Measurements from ENCODE around the gene FHIT. TPM values are rescaled to one million over a fixed set of nuclear protein-coding genes. Genes with fewer than 3 reads are reported as not detected.

Gene FHIT
- total RNA-seq, 1 experiment from 2014 or later: 3.6 TPM

GRCh38 chr3:60979461-60980341 lies 271.6 kb downstream of the FHIT start:
- TF ChIP-seq EZH2 (IDR thresholded peaks at IDR 0.05; ENCODE audit: low read length, unreplicated experiment) (no peak), EZH2phosphoT487 (IDR thresholded peaks at IDR 0.05; ENCODE audit: borderline replicate concordance, low read length) (no peak), CTCF (conservative IDR thresholded peaks at IDR 0.05; ENCODE audit: low read depth, low read length) (no peak)
- DNase-seq: no peak
- Histone ChIP-seq H4K20me1 (ENCODE audit: low read length) (no peaks in the 10 kb centered on the region), H3K4me1 (ENCODE audit: insufficient read depth, low read length) (no peaks in the 10 kb centered on the region), H3K4me2 (ENCODE audit: low read length) (no peak overlapping the region), H3F3A (ENCODE audit: low read length, unreplicated experiment) (no peaks in the 10 kb centered on the region), H3K4me3 (ENCODE audit: low read length) (no peak overlapping the region), H3K9me2 (replicated peaks; ENCODE audit: low read length) (no peaks in the 10 kb centered on the region), H3K79me2 (ENCODE audit: low read length) (no peaks in the 10 kb centered on the region), H3K9ac (ENCODE audit: low read length) (no peak overlapping the region), H3K27me3 (ENCODE audit: low read length) (no peaks in the 10 kb centered on the region), H3K36me3 (ENCODE audit: low read depth, low read length) (no peaks in the 10 kb centered on the region), H2AFZ (ENCODE audit: low read length) (no peak overlapping the region), H3K27ac (ENCODE audit: low read length) (no peak overlapping the region), H3K9me3 (ENCODE audit: low read length) (no peaks in the 10 kb centered on the region)
- no TSS peak for BruUV-seq (replicated peaks)
- ATAC-seq: no peak
- ChIA-PET CTCF (no interaction called here), POLR2A (ENCODE audit: unreplicated experiment) (no interaction called here)
- intact Hi-C loops (cut with micrococcal nuclease): no loop called here

- H3F3A ChIP-seq (ENCODE audit: low read length, unreplicated experiment): no peaks in the 10 kb centered on the region
- no peaks in the 10 kb centered on the region for H3K9me2 ChIP-seq (replicated peaks; ENCODE audit: low read length)
- intact Hi-C loops (cut with micrococcal nuclease): no loop called here
- H3K4me1 ChIP-seq (ENCODE audit: insufficient read depth, low read length): no peaks in the 10 kb centered on the region
- no peaks in the 10 kb centered on the region for H4K20me1 ChIP-seq (ENCODE audit: low read length)
- H3K36me3 ChIP-seq (ENCODE audit: low read depth, low read length): no peaks in the 10 kb centered on the region
- BruUV-seq (replicated peaks): no TSS peak
- CTCF ChIA-PET: no interaction called here
- no peaks in the 10 kb centered on the region for H3K9me3 ChIP-seq (ENCODE audit: low read length)
- no peaks in the 10 kb centered on the region for H3K79me2 ChIP-seq (ENCODE audit: low read length)
- no peak overlapping the region for H3K4me2 ChIP-seq (ENCODE audit: low read length)
- POLR2A ChIA-PET (ENCODE audit: unreplicated experiment): no interaction called here
- no peak overlapping the region for H3K27ac ChIP-seq (ENCODE audit: low read length)
- H3K27me3 ChIP-seq (ENCODE audit: low read length): no peaks in the 10 kb centered on the region
- no peak overlapping the region for H2AFZ ChIP-seq (ENCODE audit: low read length)
- no peak overlapping the region for H3K9ac ChIP-seq (ENCODE audit: low read length)
- no peak for ATAC-seq
- H3K4me3 ChIP-seq (ENCODE audit: low read length): no peak overlapping the region
- no peak for TF ChIP-seq EZH2phosphoT487 (IDR thresholded peaks at IDR 0.05; ENCODE audit: borderline replicate concordance, low read length)
- no peak for TF ChIP-seq CTCF (conservative IDR thresholded peaks at IDR 0.05; ENCODE audit: low read depth, low read length)
- no peak for TF ChIP-seq EZH2 (IDR thresholded peaks at IDR 0.05; ENCODE audit: low read length, unreplicated experiment)
- DNase-seq: no peak
Measured at GRCh38 chr3:60973321-60973720, 277.9 kb downstream of the FHIT start.

- ChIA-PET POLR2A (ENCODE audit: unreplicated experiment) (no interaction called here), CTCF (no interaction called here)
- TF ChIP-seq EZH2phosphoT487 (IDR thresholded peaks at IDR 0.05; ENCODE audit: borderline replicate concordance, low read length) (no peak), CTCF (conservative IDR thresholded peaks at IDR 0.05; ENCODE audit: low read depth, low read length) (no peak), EZH2 (IDR thresholded peaks at IDR 0.05; ENCODE audit: low read length, unreplicated experiment) (no peak)
- Histone ChIP-seq H3K9me2 (replicated peaks; ENCODE audit: low read length) (no peaks in the 10 kb centered on the region), H4K20me1 (ENCODE audit: low read length) (no peaks in the 10 kb centered on the region), H3K27ac (ENCODE audit: low read length) (no peak overlapping the region), H3K4me3 (ENCODE audit: low read length) (no peak overlapping the region), H3K9ac (ENCODE audit: low read length) (no peak overlapping the region), H3K4me1 (ENCODE audit: insufficient read depth, low read length) (no peaks in the 10 kb centered on the region), H3K79me2 (ENCODE audit: low read length) (no peaks in the 10 kb centered on the region), H3K4me2 (ENCODE audit: low read length) (no peak overlapping the region), H3K9me3 (ENCODE audit: low read length) (no peaks in the 10 kb centered on the region), H2AFZ (ENCODE audit: low read length) (no peak overlapping the region), H3F3A (ENCODE audit: low read length, unreplicated experiment) (no peaks in the 10 kb centered on the region), H3K27me3 (ENCODE audit: low read length) (no peaks in the 10 kb centered on the region), H3K36me3 (ENCODE audit: low read depth, low read length) (no peaks in the 10 kb centered on the region)
- ATAC-seq: no peak
- intact Hi-C loops (cut with micrococcal nuclease): no loop called here
- no TSS peak for BruUV-seq (replicated peaks)
- no peak for DNase-seq
Measured at GRCh38 chr3:60972599-60972998, 278.7 kb downstream of the FHIT start.

All from PC-3 (cell line).